ENCODE results near the gene HOXD9.

DNA sequence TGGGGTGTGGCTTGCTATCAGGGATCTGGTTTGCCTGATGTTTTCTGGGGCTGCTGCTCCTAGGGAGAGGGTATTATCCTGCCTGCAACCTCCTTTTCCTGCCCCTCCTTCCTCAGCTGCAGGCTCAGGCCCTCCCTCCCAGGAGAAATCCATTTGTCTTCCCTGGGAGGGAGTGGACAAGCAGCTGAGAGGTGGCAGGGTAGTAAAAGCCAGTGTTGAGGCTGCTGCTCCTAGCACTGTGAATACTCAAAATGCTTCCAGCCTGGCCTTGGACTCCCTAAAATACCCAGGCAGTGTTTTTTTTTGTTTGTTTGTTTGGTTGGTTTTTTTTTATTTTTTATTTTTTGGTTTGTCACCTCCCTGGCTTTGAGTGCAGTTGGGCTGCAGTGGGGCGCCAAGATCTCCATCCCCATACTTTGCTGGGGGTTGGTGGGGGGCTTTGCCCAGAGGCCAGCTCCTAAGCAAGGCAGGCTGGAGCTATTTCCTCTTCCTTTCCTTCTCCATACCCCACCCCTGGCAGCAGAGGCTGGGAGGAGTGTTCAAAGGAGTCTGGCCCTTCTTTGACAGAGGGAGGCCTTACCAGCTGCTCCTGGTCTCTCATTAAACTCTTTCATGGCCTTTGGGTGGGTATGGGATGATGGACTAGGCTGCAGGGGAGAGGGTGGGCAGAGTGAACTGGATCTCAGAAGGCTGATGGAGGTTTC, 48.2 kb downstream of the HOXD9 start:
- TF ChIP-seq, protein P1, sequence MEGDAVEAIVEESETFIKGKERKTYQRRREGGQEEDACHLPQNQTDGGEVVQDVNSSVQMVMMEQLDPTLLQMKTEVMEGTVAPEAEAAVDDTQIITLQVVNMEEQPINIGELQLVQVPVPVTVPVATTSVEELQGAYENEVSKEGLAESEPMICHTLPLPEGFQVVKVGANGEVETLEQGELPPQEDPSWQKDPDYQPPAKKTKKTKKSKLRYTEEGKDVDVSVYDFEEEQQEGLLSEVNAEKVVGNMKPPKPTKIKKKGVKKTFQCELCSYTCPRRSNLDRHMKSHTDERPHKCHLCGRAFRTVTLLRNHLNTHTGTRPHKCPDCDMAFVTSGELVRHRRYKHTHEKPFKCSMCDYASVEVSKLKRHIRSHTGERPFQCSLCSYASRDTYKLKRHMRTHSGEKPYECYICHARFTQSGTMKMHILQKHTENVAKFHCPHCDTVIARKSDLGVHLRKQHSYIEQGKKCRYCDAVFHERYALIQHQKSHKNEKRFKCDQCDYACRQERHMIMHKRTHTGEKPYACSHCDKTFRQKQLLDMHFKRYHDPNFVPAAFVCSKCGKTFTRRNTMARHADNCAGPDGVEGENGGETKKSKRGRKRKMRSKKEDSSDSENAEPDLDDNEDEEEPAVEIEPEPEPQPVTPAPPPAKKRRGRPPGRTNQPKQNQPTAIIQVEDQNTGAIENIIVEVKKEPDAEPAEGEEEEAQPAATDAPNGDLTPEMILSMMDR (IDR thresholded peaks at IDR 0.05; ENCODE audit: control extremely low read depth in 1 of 3, insufficient read depth in 1 of 3, low read depth in 1 of 3, low read length in 3 of 3): no peak
- TF ChIP-seq CHD7 (IDR thresholded peaks at IDR 0.05; ENCODE audit: insufficient replicate concordance, low read length): no peak
- TF ChIP-seq POLR2A (IDR thresholded peaks at IDR 0.05; ENCODE audit: control extremely low read depth in 1 of 2, low read depth in 2 of 2, low read length in 2 of 2): no peak
- TF ChIP-seq SIX5 (IDR thresholded peaks at IDR 0.05; ENCODE audit: low read depth, low read length): no peak
- no peak for TF ChIP-seq MAX (IDR thresholded peaks at IDR 0.05)
- TF ChIP-seq E2F6 (IDR thresholded peaks at IDR 0.05): no peak
- TF ChIP-seq CREB1 (IDR thresholded peaks at IDR 0.05): no peak
